ENCODE measurements around the gene RANBP3L.
"Not testable (repeated sequence)": the region's sequence is repeated elsewhere in the genome, so short reads cannot be mapped to it uniquely, and the experiment has no call there.

RANBP3L gene, protein sequence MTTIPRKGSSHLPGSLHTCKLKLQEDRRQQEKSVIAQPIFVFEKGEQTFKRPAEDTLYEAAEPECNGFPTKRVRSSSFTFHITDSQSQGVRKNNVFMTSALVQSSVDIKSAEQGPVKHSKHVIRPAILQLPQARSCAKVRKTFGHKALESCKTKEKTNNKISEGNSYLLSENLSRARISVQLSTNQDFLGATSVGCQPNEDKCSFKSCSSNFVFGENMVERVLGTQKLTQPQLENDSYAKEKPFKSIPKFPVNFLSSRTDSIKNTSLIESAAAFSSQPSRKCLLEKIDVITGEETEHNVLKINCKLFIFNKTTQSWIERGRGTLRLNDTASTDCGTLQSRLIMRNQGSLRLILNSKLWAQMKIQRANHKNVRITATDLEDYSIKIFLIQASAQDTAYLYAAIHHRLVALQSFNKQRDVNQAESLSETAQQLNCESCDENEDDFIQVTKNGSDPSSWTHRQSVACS

DNA sequence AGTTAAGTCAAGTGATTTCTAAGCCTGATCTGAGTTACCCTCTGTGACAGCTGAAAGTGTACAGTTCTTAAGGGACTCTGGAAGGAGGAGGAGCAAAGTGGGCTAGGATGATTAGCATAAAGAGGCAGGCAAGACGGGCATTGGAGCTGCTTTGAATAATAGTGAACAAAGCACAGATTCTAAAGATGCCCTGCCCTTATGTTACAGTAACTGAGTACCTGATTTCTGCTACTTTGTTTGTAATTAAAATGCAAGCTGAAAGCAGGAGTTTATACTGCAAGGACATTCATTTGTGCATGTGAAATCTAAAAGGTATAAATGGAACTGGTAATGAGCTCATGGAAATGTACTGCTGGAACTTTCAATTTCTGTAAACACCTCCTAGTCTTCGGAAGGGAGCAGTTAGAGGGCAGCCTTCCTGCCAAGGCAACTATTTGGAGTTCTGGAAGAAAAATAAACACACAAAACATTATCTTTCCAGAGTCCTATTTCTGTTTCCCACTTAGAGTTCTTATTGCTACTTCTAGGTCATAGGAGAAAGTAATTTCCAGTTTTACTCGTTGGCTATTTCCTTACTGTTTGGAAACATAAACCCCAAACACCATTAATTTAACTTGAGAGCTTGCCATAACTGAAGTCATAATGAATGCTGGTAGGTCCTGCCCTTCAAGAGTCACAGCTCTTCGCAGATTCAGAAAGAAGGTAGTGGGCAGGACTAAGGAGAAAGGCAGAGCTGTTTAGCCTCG is at the start of gene RANBP3L:
Gene RANBP3L, minus strand, starts transcription at position 45 of the 746 bp plus-strand sequence. CDS start 486 bp downstream, outside the sequence.
- DNase-seq (ENCODE audit: low spot score): peak; percentile 28

DNA sequence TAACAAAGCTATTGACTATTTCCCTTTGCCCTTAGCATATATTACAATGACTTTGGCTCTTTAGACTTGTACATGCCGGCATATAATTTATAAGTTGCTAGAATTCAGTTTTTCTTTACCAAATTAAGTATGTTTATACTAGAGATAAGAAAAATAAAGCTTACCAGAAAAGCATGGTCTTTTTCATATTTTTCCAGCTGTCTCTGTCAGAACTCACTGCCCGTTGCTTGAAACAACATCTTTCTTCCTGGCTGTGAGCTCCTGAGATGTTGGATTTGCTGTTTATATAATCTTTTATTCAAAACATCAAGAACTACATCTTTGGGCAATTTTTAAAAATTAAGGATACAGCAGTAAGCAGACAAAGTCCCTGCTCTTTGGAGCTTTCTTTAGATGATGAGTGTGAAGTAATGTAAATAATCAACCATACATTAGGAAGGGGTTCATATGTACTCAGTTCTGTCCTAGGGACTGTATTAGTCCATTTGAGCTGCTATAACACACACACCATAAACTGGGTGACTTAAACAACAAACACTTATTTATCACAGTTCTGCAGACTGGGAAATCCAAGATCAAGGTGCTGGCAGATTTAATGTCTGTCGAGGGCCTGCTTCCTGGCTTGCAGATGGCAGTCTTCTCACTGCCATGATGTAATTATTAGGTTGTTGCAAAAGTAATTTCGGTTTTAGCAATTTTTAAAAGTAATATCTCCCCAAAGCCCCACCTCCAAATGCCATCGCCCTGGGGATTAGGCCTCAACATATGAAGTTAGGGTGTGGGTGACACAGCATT is 45.4 kb upstream of the RANBP3L start:
- DNase-seq (ENCODE audit: low spot score): no peak

DNA sequence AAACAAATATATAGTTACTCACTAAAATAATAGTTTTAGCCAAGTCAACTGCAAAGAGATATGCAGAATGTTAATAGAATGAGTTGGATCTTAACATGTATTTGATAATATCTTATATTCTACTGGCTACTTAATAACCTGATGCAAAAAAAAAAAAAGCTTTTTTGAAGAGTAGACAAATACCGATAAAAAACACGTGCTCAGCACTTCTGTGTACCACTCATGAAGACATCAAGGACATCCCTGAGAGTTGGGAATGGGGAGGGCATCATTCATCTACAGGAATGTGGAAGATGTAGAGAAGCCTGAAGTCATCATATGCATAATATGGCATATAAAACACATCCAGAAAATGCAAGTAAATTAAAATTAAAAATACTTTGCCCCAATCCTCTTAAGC is 43.2 kb upstream of the RANBP3L start:
- no peak for DNase-seq (ENCODE audit: low spot score)

DNA sequence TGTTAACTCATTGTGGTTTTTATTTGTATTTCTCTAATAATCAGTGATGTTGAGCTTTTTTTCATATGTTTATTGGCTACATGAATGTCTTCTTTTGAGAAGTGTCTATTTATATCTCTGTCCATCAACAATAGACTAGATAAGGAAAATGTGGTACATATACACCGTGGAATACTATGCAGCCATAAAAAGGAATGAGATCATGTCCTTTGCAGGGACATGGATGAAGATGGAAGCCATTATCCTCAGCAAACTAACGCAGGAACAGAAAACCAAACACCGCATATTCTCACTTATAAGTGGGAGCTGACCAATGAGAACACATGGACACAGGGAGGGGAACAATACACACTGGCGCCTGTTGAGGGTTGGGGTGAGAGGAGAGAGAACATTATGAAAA is 40.0 kb upstream of the RANBP3L start:
- DNase-seq (ENCODE audit: low spot score): not testable (repeated sequence)

DNA sequence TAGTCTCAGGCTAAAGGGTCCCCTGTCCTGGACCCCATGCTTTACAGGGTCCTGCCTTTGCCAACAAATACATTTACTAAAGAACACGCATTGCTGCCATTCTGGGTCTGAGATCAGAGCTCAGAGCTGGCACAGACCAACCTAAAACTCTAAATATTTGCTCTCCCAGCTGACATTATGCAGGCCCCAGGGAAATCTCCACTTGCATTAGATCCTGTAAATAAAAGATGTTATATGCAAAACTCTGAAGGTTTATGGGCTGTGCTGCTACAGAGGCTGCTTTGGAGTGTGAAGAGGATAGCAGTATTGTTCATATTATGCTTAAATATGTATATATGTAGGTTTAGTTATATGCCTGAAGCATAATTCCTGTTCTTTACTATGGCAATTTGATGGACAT is 35.9 kb upstream of the RANBP3L start:
- no peak for DNase-seq (ENCODE audit: low spot score)

DNA sequence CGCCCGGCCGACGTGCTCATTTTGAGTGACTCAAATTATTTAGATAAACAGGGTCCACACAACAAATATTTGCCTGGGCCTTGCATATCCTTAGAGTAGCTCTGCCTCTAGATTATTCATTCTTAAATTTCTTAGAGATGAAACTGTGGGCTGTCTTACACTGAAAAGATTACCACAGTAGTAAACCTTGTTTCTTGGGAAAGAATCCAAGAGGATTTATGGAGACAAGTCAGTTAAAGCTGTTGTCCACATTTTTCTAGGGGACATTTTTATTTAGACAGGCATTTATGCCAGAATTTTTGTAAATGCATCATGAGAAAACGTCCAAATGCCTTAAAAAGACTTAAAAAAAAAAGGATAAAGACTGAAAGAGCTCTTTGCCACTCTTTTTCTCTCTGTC is 32.6 kb upstream of the RANBP3L start:
- no peak for DNase-seq (ENCODE audit: low spot score)

DNA sequence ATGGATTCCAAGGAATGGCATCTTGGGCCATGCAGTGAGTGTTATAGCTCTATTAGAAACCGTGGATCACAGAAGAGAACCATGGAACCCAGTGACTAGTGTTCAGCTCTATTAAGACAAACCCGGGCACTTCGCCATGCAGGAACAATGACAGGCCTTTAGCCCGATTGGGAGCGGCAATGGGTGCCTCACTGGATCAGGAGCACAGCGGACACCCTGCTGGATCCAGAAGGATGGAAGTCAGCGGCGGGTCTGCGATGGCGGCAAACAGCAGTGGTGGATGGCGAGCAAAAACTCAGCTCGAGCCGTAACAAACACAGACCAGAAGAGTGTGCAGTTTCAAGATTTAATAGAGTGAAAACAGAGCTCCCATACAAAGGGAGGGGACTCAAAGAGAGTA is 31.0 kb upstream of the RANBP3L start:
- DNase-seq (ENCODE audit: low spot score): not testable (repeated sequence)

DNA sequence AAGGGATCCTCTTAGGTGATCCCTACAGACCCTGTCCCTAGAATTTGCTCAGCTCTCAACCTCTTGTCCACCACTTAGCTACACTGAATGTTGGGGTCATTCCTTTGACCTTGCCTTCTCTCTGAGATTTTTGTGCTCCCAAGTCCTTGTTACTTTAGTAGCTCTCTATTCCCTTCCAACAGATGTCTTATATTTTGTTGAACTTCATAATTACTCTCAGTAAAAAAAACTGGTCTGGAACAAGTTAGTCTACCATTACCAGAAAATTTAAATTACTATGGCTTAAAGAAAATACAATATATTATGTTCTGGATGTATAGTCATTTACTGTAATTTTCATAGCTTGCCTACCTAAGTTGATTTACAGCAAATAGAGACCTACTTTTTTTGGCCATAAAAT is 23.5 kb upstream of the RANBP3L start:
- no peak for DNase-seq (ENCODE audit: low spot score)

DNA sequence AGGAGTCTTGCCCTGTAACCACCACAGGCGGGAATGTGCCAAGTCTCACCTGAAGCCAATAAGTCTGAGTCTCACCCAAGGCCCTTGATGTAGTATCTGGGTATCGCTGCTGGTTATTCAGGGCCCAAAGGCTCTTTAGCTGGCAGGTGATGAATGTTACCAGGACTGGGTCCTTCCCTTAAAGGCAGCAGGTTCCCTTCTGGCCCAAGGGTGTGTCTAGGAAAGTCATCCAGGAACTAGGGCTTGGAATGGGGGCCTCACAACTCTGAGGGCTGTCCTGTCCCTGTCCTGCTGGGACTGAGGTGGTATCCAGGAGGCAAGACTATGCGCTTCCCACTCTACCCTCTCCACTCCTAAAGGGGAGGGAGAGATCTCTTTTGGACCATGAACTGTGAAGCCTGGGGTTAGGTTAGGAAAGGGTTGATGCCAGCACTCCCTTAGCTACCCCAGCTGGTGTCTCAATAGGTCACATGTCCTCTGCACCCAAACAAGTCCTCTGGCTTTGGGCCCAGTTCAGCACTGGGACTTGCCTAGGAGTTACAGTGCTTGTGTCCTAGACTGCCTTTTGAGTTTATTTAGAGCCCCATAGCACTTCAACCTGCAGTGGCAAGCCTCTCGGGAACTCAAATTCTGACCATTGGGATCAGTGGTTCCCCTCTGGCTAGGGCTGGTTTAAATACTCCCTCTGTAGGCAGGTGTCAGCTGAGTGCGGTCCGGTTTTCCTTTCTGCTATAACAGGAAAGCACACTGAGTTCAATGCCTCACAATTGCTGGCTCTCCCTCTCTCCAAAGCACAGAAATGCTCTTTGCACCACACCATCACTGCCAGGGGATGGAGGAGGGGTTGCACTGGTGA is 22.5 kb upstream of the RANBP3L start:
- DNase-seq (ENCODE audit: low spot score): no peak

DNA sequence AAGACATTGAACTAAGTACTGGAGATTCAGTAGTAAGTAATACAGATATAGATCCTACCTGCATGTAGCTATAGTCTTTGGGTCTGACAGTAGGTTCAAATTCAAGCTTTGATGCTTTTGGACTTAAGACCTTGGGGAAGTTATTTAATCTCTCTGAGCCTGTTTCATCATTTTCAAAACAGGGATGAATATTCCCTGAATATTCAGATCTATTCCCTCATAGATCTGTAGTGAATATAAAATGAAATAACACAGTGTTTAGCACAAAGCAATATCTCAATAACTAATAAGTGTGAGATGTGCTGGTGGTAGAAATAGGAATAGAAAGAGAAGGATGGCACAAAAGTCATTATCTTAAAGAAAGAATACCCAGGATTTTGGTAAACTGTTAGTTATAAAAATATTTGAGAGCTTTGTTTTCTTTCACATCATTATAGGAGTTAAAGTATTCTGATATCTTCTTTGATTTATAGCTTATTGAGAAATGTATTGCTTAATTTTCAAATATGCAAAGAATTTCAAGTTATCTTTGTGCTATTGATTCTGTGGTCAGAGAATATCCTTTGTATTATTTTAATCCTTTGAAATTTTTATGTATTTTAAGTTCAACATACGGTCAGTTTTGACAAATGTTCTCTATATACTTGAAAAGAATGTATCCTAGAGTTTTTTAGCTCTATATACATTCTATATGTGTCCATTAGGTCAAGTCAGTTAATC is 11.4 kb upstream of the RANBP3L start:
- no peak for DNase-seq (ENCODE audit: low spot score)

DNA sequence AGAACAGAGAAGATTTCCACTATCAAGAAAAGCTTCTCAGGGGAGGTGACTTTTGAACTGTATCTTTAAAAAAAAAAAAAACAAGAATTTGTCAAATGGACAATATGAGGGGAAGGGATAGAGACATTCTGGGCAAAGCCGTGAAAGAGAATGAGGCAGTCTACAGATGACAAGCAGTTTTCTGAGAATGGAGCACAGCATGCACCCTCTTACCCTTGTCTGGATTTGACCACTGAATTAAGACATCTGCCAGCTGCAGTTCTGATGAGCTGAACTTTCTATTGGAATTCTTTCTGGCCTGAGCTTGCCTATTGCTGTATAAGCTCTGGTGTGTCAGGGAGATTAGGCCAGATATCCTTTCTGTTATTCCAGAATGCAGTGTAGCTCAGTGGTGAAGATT is 10.3 kb upstream of the RANBP3L start:
- no peak for DNase-seq (ENCODE audit: low spot score)

DNA sequence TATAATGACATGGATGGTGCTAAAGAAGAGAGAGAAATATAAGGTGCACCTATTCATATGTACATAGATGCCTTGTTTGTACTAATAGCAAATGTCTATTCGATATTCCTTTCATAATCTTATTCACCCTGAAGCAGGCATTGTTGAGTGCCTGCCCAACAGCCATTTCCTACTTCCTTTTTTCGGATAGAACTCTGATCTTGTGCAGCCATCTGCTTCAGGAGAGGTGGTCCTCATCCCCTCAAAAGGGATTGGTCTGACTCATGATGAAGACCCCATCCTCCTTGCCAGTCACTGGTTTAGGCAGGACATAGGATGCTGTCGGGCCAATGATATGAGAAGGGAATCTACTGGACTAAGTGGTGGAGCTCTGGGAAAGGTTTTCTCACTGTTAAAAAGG is 8.4 kb upstream of the RANBP3L start:
- no peak for DNase-seq (ENCODE audit: low spot score)

DNA sequence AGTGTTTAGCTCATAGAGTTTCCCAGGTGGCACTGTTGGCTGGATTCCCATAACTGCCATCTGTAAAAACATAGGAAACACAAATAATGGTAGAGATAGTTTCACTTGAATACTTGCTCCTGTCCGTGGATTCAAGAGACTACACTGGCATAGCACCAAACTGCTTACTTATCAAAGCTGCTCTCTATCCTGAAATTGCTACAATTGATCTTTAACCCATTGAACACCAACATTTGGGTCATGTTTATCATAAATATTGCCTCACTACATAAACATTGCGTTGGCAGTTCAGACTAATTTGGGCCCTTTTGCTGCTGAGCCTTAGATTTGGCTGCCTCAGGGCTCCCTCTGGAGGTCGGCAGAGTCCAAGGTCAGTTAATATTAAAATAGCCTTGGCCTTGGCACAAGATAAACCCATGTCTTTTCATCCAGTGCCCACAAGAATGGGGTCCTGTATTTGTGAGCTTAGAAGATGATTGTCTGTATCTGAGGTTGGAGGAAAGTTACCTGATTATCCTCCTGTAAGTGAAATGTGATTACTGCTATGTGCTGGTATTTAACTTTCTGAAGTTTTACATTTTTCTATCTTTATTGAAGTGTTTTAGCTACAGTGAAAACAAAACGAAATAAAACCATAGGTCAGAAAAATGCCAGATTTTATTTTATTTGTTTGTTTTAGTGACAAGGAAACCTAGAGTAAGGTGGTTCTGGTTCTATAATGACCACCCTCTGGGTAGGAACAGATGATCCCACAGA is 4.0 kb upstream of the RANBP3L start:
- peak; percentile 27 for DNase-seq (ENCODE audit: low spot score)

DNA sequence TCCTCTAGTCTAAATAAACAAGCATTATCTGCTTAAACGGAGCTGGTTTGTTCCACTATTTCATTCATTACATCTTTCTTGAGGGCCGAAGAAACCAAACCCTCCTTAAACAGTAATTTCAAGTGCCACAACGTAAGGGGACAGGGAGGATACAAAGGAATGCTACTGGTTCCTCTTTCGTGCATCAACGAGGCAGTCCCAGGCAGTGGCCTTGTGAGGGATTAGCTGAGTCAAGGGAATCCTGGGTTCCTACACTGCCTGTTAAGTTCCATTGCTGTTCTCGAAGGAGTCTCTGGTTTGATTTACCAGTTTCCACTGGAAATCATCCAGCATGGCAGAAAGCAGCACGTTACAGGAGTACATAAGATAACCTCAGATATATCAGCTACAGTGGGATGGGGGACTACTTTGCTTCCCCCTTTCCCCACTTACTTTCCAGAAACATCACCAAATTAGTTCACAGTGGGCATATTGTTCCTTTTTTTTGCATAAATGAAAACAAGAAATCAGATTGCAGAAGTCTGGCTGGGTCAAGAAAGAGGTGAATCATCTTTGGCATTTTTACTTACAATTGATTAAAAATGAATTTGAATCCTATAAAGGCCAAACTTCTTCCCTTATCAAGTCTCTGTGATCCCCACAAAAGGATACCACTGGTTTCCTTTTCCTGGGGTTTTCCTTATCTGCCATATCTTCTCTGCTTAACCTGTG is 2.5 kb upstream of the RANBP3L start:
- no peak for DNase-seq (ENCODE audit: low spot score)

DNA sequence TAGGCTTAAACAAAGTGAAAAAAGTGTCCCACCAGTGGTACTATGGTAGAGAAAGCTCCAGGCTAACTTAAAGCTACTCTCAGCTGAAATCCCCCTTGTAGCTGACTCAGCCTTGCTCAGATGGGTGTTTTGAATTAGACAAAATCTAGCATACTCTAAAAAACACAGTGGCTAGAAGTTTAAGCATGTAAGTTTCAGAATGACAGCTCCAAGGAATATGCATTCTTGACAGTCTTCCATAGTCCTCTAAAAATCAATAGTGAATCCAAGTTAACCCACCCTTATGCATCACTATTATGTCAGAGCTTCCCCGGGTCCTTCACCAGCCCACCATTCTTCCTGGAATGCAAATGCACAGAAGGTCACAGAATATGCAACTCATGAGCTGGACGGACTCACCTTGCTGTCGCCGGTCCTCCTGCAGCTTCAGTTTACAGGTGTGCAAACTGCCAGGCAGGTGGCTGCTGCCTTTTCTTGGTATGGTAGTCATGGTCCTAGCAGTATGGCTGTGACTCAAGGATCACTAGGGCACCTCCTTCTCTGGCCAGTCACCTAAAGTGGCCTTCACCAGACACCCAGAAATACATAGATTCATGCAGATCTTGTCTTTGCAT is 668 bp downstream of the RANBP3L start:
- DNase-seq (ENCODE audit: low spot score): no peak

DNA sequence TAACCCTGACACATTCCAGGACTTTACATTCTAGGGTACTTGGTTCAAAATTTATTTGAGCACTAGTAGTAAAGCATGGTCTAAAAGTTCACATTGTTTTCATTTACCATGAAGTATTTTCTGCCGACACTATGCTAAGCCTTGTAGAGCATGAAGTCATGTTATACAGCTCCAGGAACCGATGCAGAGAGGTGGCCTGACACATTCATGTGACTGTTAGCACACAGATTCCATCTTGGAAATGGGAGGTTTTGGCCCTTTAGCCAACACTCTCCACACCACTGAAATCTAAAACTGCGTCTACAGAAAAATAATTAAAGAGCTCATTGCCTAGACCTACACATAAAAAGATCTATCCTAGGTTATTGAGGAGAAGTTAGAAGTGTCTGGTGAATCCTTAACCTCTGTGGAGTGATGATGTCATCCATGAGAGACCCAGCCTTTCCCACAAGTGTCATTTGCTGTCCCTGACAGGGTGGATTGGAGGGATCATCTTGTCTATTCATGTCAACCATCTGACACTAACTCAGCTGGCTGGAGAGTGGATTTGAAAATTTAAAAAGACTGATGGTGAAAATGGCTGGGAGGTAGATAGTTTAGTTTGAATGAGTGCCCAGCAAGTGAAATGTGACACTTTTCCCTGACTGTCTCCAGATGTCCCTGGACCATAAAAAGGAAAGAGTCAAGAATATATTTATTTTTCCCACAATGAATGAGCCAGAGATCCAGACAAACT is 1.3 kb downstream of the RANBP3L start:
- DNase-seq (ENCODE audit: low spot score): no peak

DNA sequence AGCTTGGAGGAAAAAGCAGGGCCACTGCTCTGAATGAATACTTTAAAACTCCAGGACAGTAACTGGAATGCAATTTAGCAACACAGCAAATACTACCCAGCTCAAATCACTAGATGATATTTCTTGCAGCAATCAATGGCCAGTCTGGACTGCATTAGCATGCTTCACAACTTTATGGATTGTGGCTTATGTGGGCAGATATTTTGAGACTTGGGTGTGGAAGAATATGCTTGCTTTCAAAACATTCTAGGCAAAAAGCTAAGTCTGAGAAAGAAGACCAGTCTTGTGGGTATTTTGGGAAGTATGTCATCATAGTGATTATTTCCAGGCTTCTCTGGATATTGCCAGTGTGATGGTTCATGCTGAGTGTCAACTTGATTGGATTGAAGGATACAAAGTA is 3.1 kb downstream of the RANBP3L start:
- no peak for DNase-seq (ENCODE audit: low spot score)

DNA sequence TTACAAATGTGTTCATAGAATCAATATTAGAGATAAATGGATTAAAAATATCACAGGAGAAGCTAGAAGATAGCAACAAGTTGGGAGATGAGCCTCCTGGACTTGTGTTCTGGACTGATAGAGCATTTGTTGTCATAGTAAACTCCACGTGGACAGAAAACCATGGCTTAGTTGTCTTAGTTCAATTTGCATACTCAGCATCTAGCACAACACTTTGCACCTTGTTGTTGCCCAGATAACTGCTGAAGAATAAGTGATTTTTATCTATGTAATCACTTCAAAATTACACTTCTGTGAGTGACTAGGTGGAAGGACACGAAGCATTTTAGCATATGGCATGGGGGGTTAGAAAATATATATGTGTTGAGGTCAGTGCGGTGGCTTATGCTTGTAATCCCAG is 4.0 kb downstream of the RANBP3L start:
- no peak for DNase-seq (ENCODE audit: low spot score)

Data from kidney capillary endothelial cell (primary cell).